HepG2 (cell line): Measurements from ENCODE around the gene PRR14. TPM values are rescaled to one million over a fixed set of nuclear protein-coding genes. Genes with fewer than 3 reads are reported as not detected.

Source experiments
- ASH2L ChIP-seq: fragments of 300-600, 200-600 bp; sonication (generic); IDR thresholded peaks from 2 replicates; pipeline ENCODE4 v1.7.0; 2017; ENCODE audit warnings: low read depth, mild to moderate bottlenecking, moderate library complexity, mixed read lengths, low read length; ENCODE audit not compliant: insufficient read length
- ELK4 ChIP-seq: sonication (generic); formaldehyde crosslinking; IDR thresholded peaks from 2 replicates; pipeline ENCODE4 v1.9.0; 2021; ENCODE audit warnings: missing genetic modification reagents, borderline replicate concordance
- EP300 ChIP-seq, 3 experiments: sonication (generic) in 1 of 3; formaldehyde crosslinking in 1 of 3; IDR thresholded peaks; 2 replicates each; pipeline versions ENCODE4 v1.5.1 to v1.6.1; 2011 to 2020; ENCODE audit warnings: low read depth in 2 of 3, low read length in 2 of 3, borderline replicate concordance in 1 of 3, improper control_type of control experiment in 1 of 3, mild to moderate bottlenecking in 1 of 3, missing genetic modification reagents in 1 of 3, moderate library complexity in 1 of 3
- GATA4 ChIP-seq: sonication (generic); IDR thresholded peaks from 2 replicates; pipeline ENCODE4 v1.6.1; 2016; ENCODE audit warnings: antibody characterized with exemption, low read depth, borderline replicate concordance
- GTF2F1 ChIP-seq: fragments of 150-350 bp; IDR thresholded peaks from 2 replicates; pipeline ENCODE4 v1.6.1; 2014; ENCODE audit warnings: low read length
- HMG20B ChIP-seq: conservative IDR thresholded peaks from 2 replicates; pipeline ENCODE4 v1.6.1; 2016; ENCODE audit warnings: missing genetic modification reagents, missing compliant biosample characterization
- JUNB ChIP-seq: sonication (generic); formaldehyde crosslinking; IDR thresholded peaks from 2 replicates; pipeline ENCODE4 v1.8.0; 2022; ENCODE audit warnings: missing genetic modification reagents, mild to moderate bottlenecking, borderline replicate concordance
- MIXL1 ChIP-seq: IDR thresholded peaks from 2 replicates; pipeline ENCODE4 v1.6.1; 2016
- SKIL ChIP-seq: sonication (generic); formaldehyde crosslinking; IDR thresholded peaks from 2 replicates; pipeline ENCODE4 v1.8.0; 2022; ENCODE audit warnings: missing genetic modification reagents, mild to moderate bottlenecking, moderate library complexity, borderline replicate concordance
- SMAD1 ChIP-seq: sonication (generic); formaldehyde crosslinking; IDR thresholded peaks from 2 replicates; pipeline ENCODE4 v1.4.0; 2020; ENCODE audit warnings: missing genetic modification reagents, low read depth, mild to moderate bottlenecking, borderline replicate concordance
- ZFP1 ChIP-seq: IDR thresholded peaks from 2 replicates; pipeline ENCODE4 v1.6.1; 2016
- ZFP90 ChIP-seq: sonication (generic); formaldehyde crosslinking; IDR thresholded peaks from 2 replicates; pipeline ENCODE4 v1.8.0; 2022; ENCODE audit warnings: missing genetic modification reagents, mild to moderate bottlenecking, inconsistent platforms, borderline replicate concordance
- ZNF121 ChIP-seq: sonication (generic); formaldehyde crosslinking; IDR thresholded peaks from 2 replicates; pipeline ENCODE4 v1.5.0; 2020; ENCODE audit warnings: mild to moderate bottlenecking, missing genetic modification reagents
- ZNF614 ChIP-seq: IDR thresholded peaks from 2 replicates; pipeline ENCODE4 v1.6.1; 2018; ENCODE audit warnings: missing biosample characterization, missing genetic modification reagents, inconsistent platforms, borderline replicate concordance
- ZNF672 ChIP-seq: sonication (generic); formaldehyde crosslinking; IDR thresholded peaks from 2 replicates; pipeline ENCODE4 v1.8.1; 2022; ENCODE audit warnings: missing genetic modification reagents
- ZNF703 ChIP-seq: sonication (generic); formaldehyde crosslinking; IDR thresholded peaks from 2 replicates; pipeline ENCODE4 v1.5.1; 2020; ENCODE audit warnings: missing genetic modification reagents, mild to moderate bottlenecking, moderate library complexity, borderline replicate concordance
- ZNF777 ChIP-seq: sonication (generic); formaldehyde crosslinking; IDR thresholded peaks from 2 replicates; pipeline ENCODE4 v1.4.0; 2020; ENCODE audit warnings: missing genetic modification reagents
- polyA plus RNA-seq, 8 experiments: library from polyadenylated mRNA; depleted of rRNA in 3 of 8; stranded (reverse) in 7 of 8; unstranded in 1 of 8; fragments of >200 nt; fragmentation: Illumina TruSeq in 4 of 8; extraction: Trizol in 4 of 8; gene quantifications; 2 replicates each; pipeline versions ENCODE4 v1.2.1 to v1.2.3, GENCODE V29; 2011 to 2016; ENCODE audit warnings: low read depth in 4 of 8, missing spikeins in 1 of 8, mixed read lengths in 1 of 8; ENCODE audit not compliant: insufficient read depth in 1 of 8
- total RNA-seq, 5 experiments: library from RNA; depleted of rRNA; stranded (reverse); fragments of >200 nt; fragmentation: Illumina TruSeq; extraction: Trizol; gene quantifications; 2 replicates each; pipeline ENCODE4 v1.2.3, GENCODE V29; 2016; ENCODE audit warnings: low read depth in 1 of 5
- TF ChIP-seq, protein P1 (sequence below): fragments of 450-650 bp; IDR thresholded peaks from 2 replicates; pipeline ENCODE4 v1.6.1; 2017; ENCODE audit warnings: mild to moderate bottlenecking
- TF ChIP-seq, protein P2 (sequence below): IDR thresholded peaks from 2 replicates; pipeline ENCODE4 v1.6.1; 2016; ENCODE audit warnings: low read depth

Gene PRR14
- total and polyA plus RNA-seq, 2 of the 13 experiments (the other 11 are each of a cell fraction or from before 2014, with no cell fraction given) = 8.4 to 11.0 TPM

GRCh38 chr16:30698139-30698815, 47.5 kb downstream of the PRR14 start (continued):
- TF ChIP-seq ASH2L (peak; percentile 74), ZNF777 (peak; percentile 69; the same call in 1 of the 2 replicates), ELK4 (CRISPR knock-in tag) (no peak), GATA4 (peak; percentile 27; the same call in 1 of the 2 replicates), JUNB (CRISPR knock-in tag) (no peak), ZNF703 (CRISPR knock-in tag) (no peak), ZNF672 (CRISPR knock-in tag) (no peak), ZFP1 (peak; percentile 65), GTF2F1 (0 out of 2 replicates have a peak, but pooled peaks have one; percentile 75), SKIL (peak; percentile 63), SMAD1 (peak; percentile 48; the same call in 1 of the 2 replicates), ZNF121 (CRISPR knock-in tag) (no peak), ZNF614 (CRISPR knock-in tag) (peak; percentile 96), EP300 (IDR thresholded peaks at IDR 0.05; ENCODE audit: low read depth in 2 of 2, low read length in 2 of 2) (0 out of 4 replicates have a peak, but pooled peaks have one; percentile 20 to 32), EP300 (CRISPR knock-in tag; IDR thresholded peaks at IDR 0.05; ENCODE audit: borderline replicate concordance) (peak; percentile 65), HMG20B (CRISPR knock-in tag) (0 out of 2 replicates have a peak, but pooled peaks have one; percentile 47), ZFP90 (CRISPR knock-in tag) (peak; percentile 71; the same call in 1 of the 2 replicates), MIXL1 (peak; percentile 76; the same call in 1 of the 2 replicates)
- TF ChIP-seq, protein P1, sequence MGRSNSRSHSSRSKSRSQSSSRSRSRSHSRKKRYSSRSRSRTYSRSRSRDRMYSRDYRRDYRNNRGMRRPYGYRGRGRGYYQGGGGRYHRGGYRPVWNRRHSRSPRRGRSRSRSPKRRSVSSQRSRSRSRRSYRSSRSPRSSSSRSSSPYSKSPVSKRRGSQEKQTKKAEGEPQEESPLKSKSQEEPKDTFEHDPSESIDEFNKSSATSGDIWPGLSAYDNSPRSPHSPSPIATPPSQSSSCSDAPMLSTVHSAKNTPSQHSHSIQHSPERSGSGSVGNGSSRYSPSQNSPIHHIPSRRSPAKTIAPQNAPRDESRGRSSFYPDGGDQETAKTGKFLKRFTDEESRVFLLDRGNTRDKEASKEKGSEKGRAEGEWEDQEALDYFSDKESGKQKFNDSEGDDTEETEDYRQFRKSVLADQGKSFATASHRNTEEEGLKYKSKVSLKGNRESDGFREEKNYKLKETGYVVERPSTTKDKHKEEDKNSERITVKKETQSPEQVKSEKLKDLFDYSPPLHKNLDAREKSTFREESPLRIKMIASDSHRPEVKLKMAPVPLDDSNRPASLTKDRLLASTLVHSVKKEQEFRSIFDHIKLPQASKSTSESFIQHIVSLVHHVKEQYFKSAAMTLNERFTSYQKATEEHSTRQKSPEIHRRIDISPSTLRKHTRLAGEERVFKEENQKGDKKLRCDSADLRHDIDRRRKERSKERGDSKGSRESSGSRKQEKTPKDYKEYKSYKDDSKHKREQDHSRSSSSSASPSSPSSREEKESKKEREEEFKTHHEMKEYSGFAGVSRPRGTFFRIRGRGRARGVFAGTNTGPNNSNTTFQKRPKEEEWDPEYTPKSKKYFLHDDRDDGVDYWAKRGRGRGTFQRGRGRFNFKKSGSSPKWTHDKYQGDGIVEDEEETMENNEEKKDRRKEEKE = no peak
- TF ChIP-seq, protein P2, sequence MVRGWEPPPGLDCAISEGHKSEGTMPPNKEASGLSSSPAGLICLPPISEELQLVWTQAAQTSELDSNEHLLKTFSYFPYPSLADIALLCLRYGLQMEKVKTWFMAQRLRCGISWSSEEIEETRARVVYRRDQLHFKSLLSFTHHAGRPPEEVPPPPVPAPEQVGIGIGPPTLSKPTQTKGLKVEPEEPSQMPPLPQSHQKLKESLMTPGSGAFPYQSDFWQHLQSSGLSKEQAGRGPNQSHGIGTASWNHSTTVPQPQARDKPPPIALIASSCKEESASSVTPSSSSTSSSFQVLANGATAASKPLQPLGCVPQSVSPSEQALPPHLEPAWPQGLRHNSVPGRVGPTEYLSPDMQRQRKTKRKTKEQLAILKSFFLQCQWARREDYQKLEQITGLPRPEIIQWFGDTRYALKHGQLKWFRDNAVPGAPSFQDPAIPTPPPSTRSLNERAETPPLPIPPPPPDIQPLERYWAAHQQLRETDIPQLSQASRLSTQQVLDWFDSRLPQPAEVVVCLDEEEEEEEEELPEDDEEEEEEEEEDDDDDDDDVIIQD = no peak; the same call in 1 of the 2 replicates
